K562 (cell line): ENCODE measurements around the gene TMSB10. TPM values are rescaled to one million over a fixed set of nuclear protein-coding genes. Genes with fewer than 3 reads are reported as not detected.

Experiments used
- BHLHE40 ChIP-seq: IDR thresholded peaks from 2 replicates; pipeline ENCODE4 v1.6.1; 2011; ENCODE audit warnings: low read length, improper control_type of control experiment
- CTCF ChIP-seq, 3 experiments: IDR thresholded peaks in 2 of 3; conservative IDR thresholded peaks in 1 of 3; 2 replicates each; pipeline ENCODE4 v1.5.1; 2011 to 2012; ENCODE audit warnings: low read length in 3 of 3, mild to moderate bottlenecking in 3 of 3, control low read depth in 2 of 3, improper control_type of control experiment in 1 of 3, inconsistent platforms in 1 of 3, low read depth in 1 of 3, mixed read lengths in 1 of 3, moderate library complexity in 1 of 3; ENCODE audit not compliant: insufficient read depth in 2 of 3
- DLX4 ChIP-seq: fragments of 250-450 bp; sonication (Bioruptor Pico); IDR thresholded peaks from 2 replicates; pipeline ENCODE4 v1.6.1; 2021; ENCODE audit warnings: mild to moderate bottlenecking
- DNMT1 ChIP-seq: fragments of 450-650 bp; IDR thresholded peaks from 2 replicates; pipeline ENCODE4 v1.6.1; 2016; ENCODE audit warnings: antibody characterized with exemption, mild to moderate bottlenecking
- E2F4 ChIP-seq: sonication (generic); formaldehyde crosslinking; IDR thresholded peaks from 2 replicates; pipeline ENCODE4 v1.8.0; 2022; ENCODE audit warnings: mild to moderate bottlenecking, low read depth, missing genetic modification reagents
- E2F8 ChIP-seq: fragments of 450-650 bp; IDR thresholded peaks from 2 replicates; pipeline ENCODE4 v1.7.1; 2018; ENCODE audit warnings: mild to moderate bottlenecking, low read depth; ENCODE audit not compliant: partially characterized antibody
- GABPB2 ChIP-seq: fragments of 250-450 bp; sonication (Bioruptor Pico); conservative IDR thresholded peaks from 2 replicates; pipeline ENCODE4 v1.5.1; 2021; ENCODE audit warnings: mild to moderate bottlenecking
- GTF2E2 ChIP-seq: fragments of 200-800 bp; sonication (Bioruptor generic); IDR thresholded peaks from 2 replicates; pipeline ENCODE4 v1.6.1; 2016; ENCODE audit warnings: missing genetic modification characterization, missing compliant biosample characterization
- HMGN3 ChIP-seq: IDR thresholded peaks from 2 replicates; pipeline ENCODE4 v1.6.1; 2011; ENCODE audit warnings: borderline replicate concordance, low read depth, mild to moderate bottlenecking, mixed read lengths, low read length; ENCODE audit not compliant: insufficient read length; ENCODE audit errors: extremely low read depth
- RBM22 ChIP-seq: fragments of 200-400 bp; formaldehyde crosslinking; IDR thresholded peaks from 2 replicates; pipeline ENCODE4 v1.6.1; 2018; ENCODE audit warnings: low read length, low read depth; ENCODE audit not compliant: poor library complexity, severe bottlenecking
- REST ChIP-seq, 2 experiments: fragments of 450-650 bp; formaldehyde crosslinking in 1 of 2; IDR thresholded peaks; 2 replicates each; pipeline versions ENCODE4 v1.4.0 to v1.6.1; 2014 to 2020; ENCODE audit warnings: mild to moderate bottlenecking in 2 of 2, borderline replicate concordance in 1 of 2, low read depth in 1 of 2
- ZNF212 ChIP-seq: fragments of 450-650 bp; formaldehyde crosslinking; IDR thresholded peaks from 2 replicates; pipeline ENCODE4 v1.4.0; 2020; ENCODE audit warnings: mild to moderate bottlenecking
- polyA plus RNA-seq, 8 experiments: library from polyadenylated mRNA; depleted of rRNA in 4 of 8; stranded (reverse) in 5 of 8; unstranded in 3 of 8; fragments of >200 nt; fragmentation: Nextera tagmentation in 2 of 8; fragmentation: Illumina TruSeq in 1 of 8; extraction: Ambion mirVana in 2 of 8; extraction: Trizol in 1 of 8; gene quantifications; 2 replicates each; pipeline versions ENCODE4 v1.2.1 to v1.2.3, GENCODE V29; 2011 to 2014; ENCODE audit warnings: inconsistent platforms in 1 of 8, missing spikeins in 1 of 8
- total RNA-seq, 7 experiments: library from RNA; depleted of rRNA in 6 of 7; stranded (reverse); fragments of >200 nt in 6 of 7; fragmentation: Illumina TruSeq in 2 of 7; extraction: Trizol in 2 of 7; gene quantifications; 2 replicates each; pipeline versions ENCODE4 v1.2.1 to v1.2.3, GENCODE V29; 2011 to 2021; ENCODE audit warnings: low replicate concordance in 1 of 7

TMSB10 gene
- total and polyA plus RNA-seq, 9 of the 15 experiments (the other 6 are each of a cell fraction or from before 2014, with no cell fraction given): 382 to 2,226 (median 959) TPM

GRCh38 chr2:84865181-84865783, 40.2 kb upstream of the TMSB10 start (continued):
- TF ChIP-seq E2F8 (no peak), GTF2E2 (tag) (no peak), DNMT1 (no peak), DLX4 (CRISPR knock-in tag) (no peak), HMGN3 (no peak), ZNF212 (CRISPR knock-in tag) (no peak), CTCF (IDR thresholded peaks at IDR 0.05 in 2 of 3, conservative IDR thresholded peaks at IDR 0.05 in 1 of 3; ENCODE audit: insufficient read depth in 2 of 3, low read depth in 1 of 3, low read length in 3 of 3) (peak; percentile 29 to 64 (median 54); a peak in 5 of 6 replicates), BHLHE40 (no peak), E2F4 (CRISPR knock-in tag) (no peak), RBM22 (no peak), REST (IDR thresholded peaks at IDR 0.05; ENCODE audit: borderline replicate concordance) (peak; percentile 60; the same call in 1 of the 2 replicates), REST (CRISPR knock-in tag; IDR thresholded peaks at IDR 0.05; ENCODE audit: low read depth) (no peak), GABPB2 (CRISPR knock-in tag) (no peak)
